ENCODE data around the gene OR6C2.
"Not testable (repeated sequence)": the region's sequence is repeated elsewhere in the genome, so short reads cannot be mapped to it uniquely, and the experiment has no call there.

DNA sequence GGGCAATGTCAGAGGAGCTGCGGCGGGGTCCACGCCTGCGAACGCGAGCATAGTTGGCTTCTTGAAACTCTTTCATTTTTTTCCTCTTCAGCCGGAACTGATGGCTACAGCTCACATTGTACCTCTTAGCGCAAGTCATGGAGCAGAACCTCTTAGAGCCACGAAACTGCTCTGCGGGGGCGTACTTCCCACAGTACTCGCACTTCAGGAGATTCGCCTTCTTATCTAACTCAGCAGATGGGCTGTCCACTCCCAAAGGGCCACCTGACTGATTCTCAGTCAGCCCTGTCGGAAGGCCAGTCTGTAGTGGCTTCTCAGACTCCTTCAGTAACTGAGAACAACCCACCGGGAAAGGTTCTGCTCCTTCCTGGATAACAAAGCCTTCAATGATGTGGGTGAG lies 31.7 kb upstream of the OR6C2 start:
- TF ChIP-seq CTCF (IDR thresholded peaks at IDR 0.05; ENCODE audit: insufficient read depth, low read length); POLR2AphosphoS5 (IDR thresholded peaks at IDR 0.05; ENCODE audit: low read depth); SPI1 (IDR thresholded peaks at IDR 0.05; ENCODE audit: borderline replicate concordance, low read depth): not testable (repeated sequence)
